H1 (cell line): ENCODE data around the gene ZSCAN10. TPM values are rescaled to one million over a fixed set of nuclear protein-coding genes. Genes with fewer than 3 reads are reported as not detected.

Experiments
- CTCF ChIA-PET: fragments of 300-600 bp; sonication (Branson Sonifier 250); formaldehyde crosslinking; loops from one replicate; lab custom pipeline; 2021; ENCODE audit not compliant: partially characterized antibody; lab: Charles Lee
- POLR2A ChIA-PET: fragments of 300-600 bp; sonication (Branson Sonifier 250); formaldehyde crosslinking; loops from one replicate; lab custom pipeline; 2021; ENCODE audit warnings: inconsistent platforms; ENCODE audit not compliant: partially characterized antibody; lab: Charles Lee
- DNase-seq, 2 experiments: peaks; one replicate each; pipeline versions ENCODE4 v3.0.0 to v3.0.0-alpha.2; 2010 to 2022; ENCODE audit warnings: low spot score in 2 of 2, low read depth in 1 of 2, mixed read lengths in 1 of 2
- FAIRE-seq: peaks from 2 replicates; lab custom pipeline; 2011; peaks lifted over from hg19 to GRCh38; lab: Jason Lieb, UNC
- H2AFZ ChIP-seq: 2 replicates; pipeline ENCODE4 v1.8.1; 2012; ENCODE audit warnings: low read length, inconsistent platforms
- H2AK5ac ChIP-seq: 2 replicates; pipeline ENCODE4 v1.6.1; 2013; ENCODE audit warnings: low read depth, low read length
- H2BK120ac ChIP-seq: replicated peaks from 2 replicates; pipeline ENCODE3; 2013; ENCODE audit warnings: low read depth, low read length, inconsistent platforms
- H2BK12ac ChIP-seq: 2 replicates; pipeline ENCODE4 v1.6.1; 2013; ENCODE audit warnings: low read depth, low read length
- H2BK15ac ChIP-seq: 2 replicates; pipeline ENCODE4 v1.6.1; 2013; ENCODE audit warnings: low read length
- H2BK20ac ChIP-seq: 2 replicates; pipeline ENCODE4 v1.6.1; 2013; ENCODE audit warnings: low read length
- H2BK5ac ChIP-seq: 2 replicates; pipeline ENCODE4 v1.6.1; 2013; ENCODE audit warnings: low read depth, low read length
- H3K14ac ChIP-seq: 2 replicates; pipeline ENCODE4 v1.6.1; 2013; ENCODE audit warnings: inconsistent platforms; ENCODE audit not compliant: insufficient read length
- H3K18ac ChIP-seq: 2 replicates; pipeline ENCODE4 v1.6.1; 2013; ENCODE audit warnings: low read length; ENCODE audit errors: extremely low read depth
- H3K23ac ChIP-seq: 2 replicates; pipeline ENCODE4 v1.6.1; 2013; ENCODE audit warnings: inconsistent platforms; ENCODE audit not compliant: insufficient read length
- H3K23me2 ChIP-seq: 2 replicates; pipeline ENCODE4 v1.6.1; 2013; ENCODE audit warnings: low read depth, low read length
- H3K27ac ChIP-seq: 2 replicates; pipeline ENCODE4 v1.6.1; 2011; ENCODE audit warnings: low read depth, low read length, inconsistent platforms
- H3K27me3 ChIP-seq, 4 experiments: replicated peaks in 1 of 4; 1 replicate in 1 of 4; 2 replicates in 3 of 4; pipeline versions ENCODE4 v1.6.1 to v1.8.1; 2011 to 2013; ENCODE audit warnings: low read length in 3 of 4, mild to moderate bottlenecking in 3 of 4, inconsistent platforms in 2 of 4, mixed read lengths in 2 of 4, moderate library complexity in 1 of 4; ENCODE audit not compliant: control insufficient read depth in 3 of 4, insufficient read depth in 3 of 4; ENCODE audit errors: extremely low read depth in 1 of 4
- H3K36me3 ChIP-seq, 4 experiments: 2 replicates each; pipeline versions ENCODE4 v1.6.1 to v1.8.1; 2011 to 2013; ENCODE audit warnings: mild to moderate bottlenecking in 4 of 4, low read length in 3 of 4, moderate library complexity in 2 of 4, control low read depth in 1 of 4, inconsistent platforms in 1 of 4; ENCODE audit not compliant: insufficient read depth in 4 of 4, control insufficient read depth in 2 of 4
- H3K4ac ChIP-seq: replicated peaks from 2 replicates; pipeline ENCODE3; 2013; ENCODE audit warnings: low read length, low read depth, mixed read lengths, inconsistent platforms; ENCODE audit not compliant: insufficient read length
- H3K4me1 ChIP-seq, 4 experiments: replicated peaks in 1 of 4; 1 replicate in 1 of 4; 2 replicates in 3 of 4; pipeline versions ENCODE4 v1.6.1 to v1.8.1; 2011 to 2013; ENCODE audit warnings: low read length in 3 of 4, inconsistent platforms in 2 of 4, mixed read lengths in 1 of 4; ENCODE audit not compliant: insufficient read depth in 4 of 4, control insufficient read depth in 3 of 4
- H3K4me2 ChIP-seq, 2 experiments: 2 replicates each; pipeline versions ENCODE4 v1.6.1 to v1.8.1; 2011 to 2013; ENCODE audit warnings: low read depth in 2 of 2, low read length in 2 of 2, control low read depth in 1 of 2, inconsistent platforms in 1 of 2, mild to moderate bottlenecking in 1 of 2; ENCODE audit not compliant: insufficient read depth in 1 of 2
- H3K4me3 ChIP-seq, 4 experiments: fragments of 200-600, 300-600 bp in 1 of 4; sonication (generic), shearing (Covaris generic), sonication (Bioruptor Twin) in 1 of 4; 2 replicates each; pipeline versions ENCODE4 v1.5.1 to v1.8.1; 2011 to 2016; ENCODE audit warnings: low read length in 4 of 4, low read depth in 3 of 4, control low read depth in 2 of 4, inconsistent platforms in 2 of 4, mild to moderate bottlenecking in 2 of 4, mixed read lengths in 1 of 4, moderate library complexity in 1 of 4; ENCODE audit not compliant: insufficient read depth in 2 of 4; ENCODE audit errors: extremely low read depth in 1 of 4
- H3K56ac ChIP-seq: replicated peaks from 2 replicates; pipeline ENCODE3; 2013; ENCODE audit warnings: low read depth, mild to moderate bottlenecking, mixed read lengths, low read length, inconsistent platforms; ENCODE audit not compliant: insufficient read length
- H3K79me1 ChIP-seq: 2 replicates; pipeline ENCODE4 v1.6.1; 2013; ENCODE audit warnings: low read depth, low read length, control low read depth
- H3K79me2 ChIP-seq, 2 experiments: 2 replicates each; pipeline versions ENCODE4 v1.6.1 to v1.8.1; 2012 to 2013; ENCODE audit warnings: low read length in 2 of 2, mild to moderate bottlenecking in 2 of 2, inconsistent platforms in 1 of 2; ENCODE audit not compliant: insufficient read depth in 2 of 2, control insufficient read depth in 1 of 2
- H3K9ac ChIP-seq, 4 experiments: replicated peaks in 1 of 4; 1 replicate in 1 of 4; 2 replicates in 3 of 4; pipeline versions ENCODE4 v1.6.1 to v1.8.1; 2011 to 2013; ENCODE audit warnings: low read depth in 3 of 4, low read length in 3 of 4, control low read depth in 2 of 4, mild to moderate bottlenecking in 2 of 4, moderate library complexity in 2 of 4, inconsistent platforms in 1 of 4; ENCODE audit errors: extremely low read depth in 1 of 4
- H3K9me3 ChIP-seq, 2 experiments: 2 replicates each; pipeline versions ENCODE4 v1.6.1 to v1.8.1; 2012 to 2013; ENCODE audit warnings: mild to moderate bottlenecking in 2 of 2, moderate library complexity in 2 of 2, control low read depth in 1 of 2, inconsistent platforms in 1 of 2, low read depth in 1 of 2, low read length in 1 of 2, mixed read lengths in 1 of 2; ENCODE audit not compliant: insufficient read depth in 2 of 2
- H4K20me1 ChIP-seq, 2 experiments: replicated peaks in 1 of 2; 2 replicates each; pipeline versions ENCODE3 to v1.8.1; 2011 to 2013; ENCODE audit warnings: inconsistent platforms in 2 of 2, low read length in 2 of 2, mild to moderate bottlenecking in 1 of 2; ENCODE audit not compliant: insufficient read depth in 2 of 2, control insufficient read depth in 1 of 2
- H4K5ac ChIP-seq: 2 replicates; pipeline ENCODE4 v1.6.1; 2013; ENCODE audit warnings: low read length, low read depth, mixed read lengths, inconsistent platforms; ENCODE audit not compliant: insufficient read length
- H4K8ac ChIP-seq: 2 replicates; pipeline ENCODE4 v1.8.0; 2013; ENCODE audit warnings: mild to moderate bottlenecking, moderate library complexity, low read length, inconsistent platforms; ENCODE audit not compliant: insufficient read depth; ENCODE audit errors: extremely low read depth
- H4K91ac ChIP-seq: replicated peaks from 2 replicates; pipeline ENCODE3; 2013; ENCODE audit warnings: low read length, mixed read lengths, inconsistent platforms; ENCODE audit not compliant: insufficient read length
- EP300 ChIP-seq, 2 experiments: IDR thresholded peaks; 1 replicate in 1 of 2; 2 replicates in 1 of 2; pipeline ENCODE4 v1.6.1; 2011 to 2012; ENCODE audit warnings: low read depth in 2 of 2, low read length in 2 of 2, mild to moderate bottlenecking in 2 of 2, borderline replicate concordance in 1 of 2, inconsistent platforms in 1 of 2, moderate library complexity in 1 of 2
- JUND ChIP-seq: IDR thresholded peaks from 2 replicates; pipeline ENCODE4 v1.6.1; 2011; ENCODE audit warnings: mild to moderate bottlenecking, improper control_type of control experiment, low read length
- MAFK ChIP-seq: IDR thresholded peaks from 2 replicates; pipeline ENCODE4 v1.6.1; 2012; ENCODE audit warnings: low read depth, mild to moderate bottlenecking, improper control_type of control experiment, low read length
- PHF8 ChIP-seq: fragments of 200-600 bp; sonication (generic); conservative IDR thresholded peaks from 2 replicates; pipeline ENCODE4 v1.7.1; 2012; ENCODE audit warnings: low read depth, mild to moderate bottlenecking, inconsistent platforms, low read length, moderate library complexity
- RBBP5 ChIP-seq: IDR thresholded peaks from 2 replicates; pipeline ENCODE4 v1.7.1; 2012; ENCODE audit warnings: low read depth, mild to moderate bottlenecking, inconsistent platforms, low read length, moderate library complexity, borderline replicate concordance
- SIRT6 ChIP-seq: IDR thresholded peaks from one replicate; pipeline ENCODE4 v1.7.1; 2012; ENCODE audit warnings: low read length, inconsistent platforms
- SP1 ChIP-seq: IDR thresholded peaks from 2 replicates; pipeline ENCODE4 v1.6.1; 2011; ENCODE audit warnings: low read depth, low read length
- WGBS, 2 experiments: shearing (Covaris generic) in 1 of 2; methylation state at CpG; one replicate each; pipeline versions ENCODE4 v1.1.6 to v1.1.7; 2013 to 2015; ENCODE audit warnings: low lambda C conversion rate in 2 of 2, mixed read lengths in 2 of 2, inconsistent platforms in 1 of 2, low coverage in 1 of 2, missing lambda C conversion rate in 1 of 2; ENCODE audit not compliant: insufficient replicate concordance in 2 of 2, insufficient coverage in 1 of 2, insufficient read length in 1 of 2; ENCODE audit errors: extremely low coverage in 1 of 2, missing lambda C conversion rate in 1 of 2; 5-methylcytosine and 5-hydroxymethylcytosine counted together
- polyA plus RNA-seq, 7 experiments: library from polyadenylated mRNA; depleted of rRNA in 3 of 7; stranded (reverse) in 5 of 7; unstranded in 2 of 7; fragments of >200 nt in 5 of 7; fragments of 200-250 nt in 2 of 7; gene quantifications; 1 replicate in 5 of 7; 2 replicates in 1 of 7; 4 replicates in 1 of 7; pipeline versions ENCODE4 v1.2.1 to v1.2.3, GENCODE V29; 2011 to 2013; ENCODE audit warnings: missing spikeins in 2 of 7, mixed read lengths in 2 of 7
- total RNA-seq: library from RNA; stranded (reverse); fragmentation: NEBNext Ultra II Directional; extraction: Animal tissue kit (Norgen Biotek cat#: 25700); gene quantifications from 2 replicates; pipeline ENCODE4 v1.2.1, GENCODE V29; 2021
- TF ChIP-seq, protein P1 (sequence below): IDR thresholded peaks from 2 replicates; pipeline ENCODE4 v1.6.1; 2011; ENCODE audit warnings: low read depth, mild to moderate bottlenecking, low read length; ENCODE audit not compliant: insufficient read depth

ZSCAN10 gene
- total and polyA plus RNA-seq, 2 of the 8 experiments (the other 6 are each of a cell fraction or from before 2014, with no cell fraction given) = 209 to 314 TPM

DNA sequence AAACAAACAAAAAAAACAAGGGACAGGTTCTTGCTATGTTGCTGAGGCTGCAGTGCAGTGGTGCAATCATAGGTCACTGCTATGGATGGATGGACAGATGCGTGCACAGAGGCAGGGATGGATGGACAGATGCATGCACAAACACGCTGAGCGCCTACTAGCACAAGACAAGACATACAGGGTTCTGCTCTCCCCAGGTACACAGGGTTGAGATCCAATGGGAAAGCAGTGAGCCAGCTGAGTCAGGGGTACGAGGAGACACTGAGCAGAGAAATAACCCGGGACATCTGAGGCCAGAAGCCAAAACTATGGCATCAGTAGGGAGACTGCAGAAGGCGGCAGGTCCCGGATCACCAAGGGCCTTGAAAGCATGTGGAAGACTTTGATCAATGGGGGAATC lies 27.4 kb downstream of the ZSCAN10 start:
- CTCF ChIA-PET = interaction anchor here (0.9 to 2.0 kb wide), 6 partner anchors 10 to 33 kb away, joined by 3 to 9 read pairs (median 4); no protein-coding TSS in a partner anchor
- POLR2A ChIA-PET = interaction anchor here (1.2 to 3.8 kb wide), 5 partner anchors 9 to 45 kb away, joined by 3 to 31 read pairs (median 4); partner anchors contain the start of gene ZSCAN10
- TF ChIP-seq MAFK = no peak
- TF ChIP-seq EP300 (IDR thresholded peaks at IDR 0.05; ENCODE audit: borderline replicate concordance in 1 of 2, low read depth in 2 of 2, low read length in 2 of 2) = no peak
- TF ChIP-seq SIRT6 = no peak
- TF ChIP-seq JUND = no peak
- TF ChIP-seq PHF8 = no peak
- TF ChIP-seq SP1 = no peak
- no peak for TF ChIP-seq RBBP5
- TF ChIP-seq, protein P1, sequence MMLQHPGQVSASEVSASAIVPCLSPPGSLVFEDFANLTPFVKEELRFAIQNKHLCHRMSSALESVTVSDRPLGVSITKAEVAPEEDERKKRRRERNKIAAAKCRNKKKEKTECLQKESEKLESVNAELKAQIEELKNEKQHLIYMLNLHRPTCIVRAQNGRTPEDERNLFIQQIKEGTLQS = no peak

More for the DNA sequence above, 27.4 kb downstream of the ZSCAN10 start:
- Histone ChIP-seq H3K79me2 (no peaks in the 10 kb centered on the region), H3K4me1 (peaks cover 0 to 2% (median 0%) of the 10 kb centered on the region in 4 experiments; a peak in 2 of 7 replicates), H4K5ac (no peak overlapping the region), H3K27ac (no peak overlapping the region), H3K36me3 (no peaks in the 10 kb centered on the region), H2BK12ac (peak overlapping the region; percentile 71; the same call in 1 of the 2 replicates), H4K8ac (no peak overlapping the region), H3K56ac (no peak overlapping the region), H2AFZ (no peak overlapping the region), H2BK120ac (no peak overlapping the region), H3K18ac (no peak overlapping the region), H3K4me2 (no peak overlapping the region), H3K14ac (no peak overlapping the region), H2BK5ac (no peak overlapping the region), H2BK15ac (no peak overlapping the region), H2AK5ac (no peak overlapping the region), H4K20me1 (peaks cover 0 to 4% of the 10 kb centered on the region in 2 experiments), H3K23me2 (no peaks in the 10 kb centered on the region), H2BK20ac (no peak overlapping the region), H3K9me3 (no peaks in the 10 kb centered on the region), H3K79me1 (no peaks in the 10 kb centered on the region), H3K23ac (no peak overlapping the region), H3K4ac (no peak overlapping the region), H3K4me3 (no peak overlapping the region), H3K9ac (no peak overlapping the region), H3K27me3 (no peaks in the 10 kb centered on the region; a peak in 1 of 7 replicates), H4K91ac (no peak overlapping the region)
- FAIRE-seq (no peak), DNase-seq (no peak)
- 94% methylated on average over 7 of the region's 7 CpGs; no CpG with 5 or more reads in 1 of the 2 experiments for WGBS, 2 experiments
